PC-9 (cell line): ENCODE measurements around the gene NDUFS1. TPM values are rescaled to one million over a fixed set of nuclear protein-coding genes. Genes with fewer than 3 reads are reported as not detected.
A peak's percentile ranks its signal among the peaks of the same experiment; 100 is the strongest.
"Not testable (repeated sequence)": the region's sequence is repeated elsewhere in the genome, so short reads cannot be mapped to it uniquely, and the experiment has no call there.

ENCODE experiments used
- BruUV-seq: library from RNA; stranded (reverse); fragments of 400-500 nt; replicated peaks from 2 replicates; lab custom pipeline; 2021; lab: Mats Ljungman, UMichigan
- CTCF ChIA-PET: fragments of 300-600 bp; sonication (Branson Sonifier 250); formaldehyde crosslinking; loops from one replicate; lab custom pipeline; 2022; ENCODE audit warnings: antibody characterized with exemption; lab: Charles Lee
- POLR2A ChIA-PET: fragments of 300-600 bp; sonication (Branson Sonifier 250); formaldehyde crosslinking; loops from one replicate; lab custom pipeline; 2022; ENCODE audit warnings: antibody characterized with exemption; ENCODE audit not compliant: unreplicated experiment; lab: Charles Lee
- DNase-seq, 2 experiments: peaks; one replicate each; pipeline versions ENCODE4 v3.0.0 to v3.0.0-alpha.2; 2015 to 2022; ENCODE audit warnings: mixed read lengths in 1 of 2
- H2AFZ ChIP-seq: fragments of 200-600 bp; sonication (generic); 2 replicates; pipeline ENCODE4 v1.8.1; 2017; ENCODE audit warnings: antibody characterized with exemption
- H3F3A ChIP-seq: fragments of 200-600 bp; sonication (generic); 2 replicates; pipeline ENCODE4 v1.8.1; 2017; ENCODE audit warnings: antibody characterized with exemption, mild to moderate bottlenecking, low read depth; ENCODE audit not compliant: insufficient read depth
- H3K27ac ChIP-seq: fragments of 200-600 bp; sonication (generic); 2 replicates; pipeline ENCODE4 v1.6.1; 2016; ENCODE audit warnings: mixed run types
- H3K27me3 ChIP-seq: fragments of 200-600 bp; sonication (generic); 2 replicates; pipeline ENCODE4 v1.6.1; 2016; ENCODE audit warnings: low read depth, mixed run types; ENCODE audit not compliant: insufficient read depth
- H3K36me3 ChIP-seq: fragments of 200-600 bp; sonication (generic); 2 replicates; pipeline ENCODE4 v1.6.1; 2016; ENCODE audit warnings: low read depth, mixed run types
- H3K4me1 ChIP-seq: fragments of 200-600 bp; sonication (generic); replicated peaks from 2 replicates; pipeline ENCODE4 v1.6.1; 2016; ENCODE audit warnings: mixed run types; ENCODE audit not compliant: insufficient read depth
- H3K4me2 ChIP-seq: fragments of 200-600 bp; sonication (generic); 2 replicates; pipeline ENCODE4 v1.6.1; 2017; ENCODE audit warnings: mixed run types
- H3K4me3 ChIP-seq: fragments of 200-600 bp; sonication (generic); 2 replicates; pipeline ENCODE4 v1.6.1; 2016; ENCODE audit warnings: mixed run types
- H3K79me2 ChIP-seq: fragments of 200-600 bp; sonication (generic); 2 replicates; pipeline ENCODE4 v1.6.1; 2017; ENCODE audit warnings: low read depth, mixed run types
- H3K9me2 ChIP-seq: fragments of 200-600 bp; sonication (generic); 2 replicates; pipeline ENCODE4 v1.8.1; 2017; ENCODE audit warnings: mild to moderate bottlenecking; ENCODE audit not compliant: insufficient read depth
- H3K9me3 ChIP-seq: fragments of 200-600 bp; sonication (generic); 2 replicates; pipeline ENCODE4 v1.8.1; 2016; ENCODE audit warnings: low read depth; ENCODE audit not compliant: insufficient read depth
- H4K20me1 ChIP-seq: fragments of 200-600 bp; sonication (generic); 2 replicates; pipeline ENCODE4 v1.8.1; 2017; ENCODE audit not compliant: insufficient read depth
- CTCF ChIP-seq: fragments of 200-600 bp; sonication (generic); conservative IDR thresholded peaks from 2 replicates; pipeline ENCODE4 v1.6.1; 2017; ENCODE audit warnings: mixed run types, antibody characterized with exemption, mild to moderate bottlenecking, moderate library complexity
- EZH2 ChIP-seq: fragments of 200-600 bp; sonication (generic); IDR thresholded peaks from 2 replicates; pipeline ENCODE4 v1.8.0; 2017; ENCODE audit warnings: antibody characterized with exemption, low read depth
- intact Hi-C: fragments of 100-400 bp; cut with micrococcal nuclease; formaldehyde crosslinking; loops from one replicate; pipeline ENCODE4 v1.10.0; 2022; ENCODE audit not compliant: unreplicated experiment
- total RNA-seq: library from RNA; stranded (reverse); gene quantifications from 2 replicates; pipeline ENCODE4 v1.2.3, GENCODE V29; 2021

The NDUFS1 gene
- total RNA-seq, 1 experiment from 2014 or later, result 68.9 TPM

GRCh38 chr2:206173147-206173546 lies 13.9 kb upstream of the NDUFS1 start:
- no peaks in the 10 kb centered on the region for H3K9me2 ChIP-seq
- H2AFZ ChIP-seq, result no peak overlapping the region
- BruUV-seq, result no TSS peak
- H3K9me3 ChIP-seq, result no peaks in the 10 kb centered on the region
- no peaks in the 10 kb centered on the region for H3F3A ChIP-seq
- no peaks in the 10 kb centered on the region for H3K4me1 ChIP-seq
- no peak overlapping the region for H3K4me3 ChIP-seq
- H3K27me3 ChIP-seq, result no peaks in the 10 kb centered on the region
- ChIA-PET POLR2A (no interaction called here), CTCF (no interaction called here)
- no peak overlapping the region for H3K4me2 ChIP-seq
- TF ChIP-seq EZH2 (no peak), CTCF (no peak)
- H3K79me2 ChIP-seq, result no peaks in the 10 kb centered on the region
- DNase-seq, result no peak
- intact Hi-C loops, result no loop called here
- no peaks in the 10 kb centered on the region for H3K36me3 ChIP-seq
- H4K20me1 ChIP-seq, result no peaks in the 10 kb centered on the region
- H3K27ac ChIP-seq, result no peak overlapping the region

DNA sequence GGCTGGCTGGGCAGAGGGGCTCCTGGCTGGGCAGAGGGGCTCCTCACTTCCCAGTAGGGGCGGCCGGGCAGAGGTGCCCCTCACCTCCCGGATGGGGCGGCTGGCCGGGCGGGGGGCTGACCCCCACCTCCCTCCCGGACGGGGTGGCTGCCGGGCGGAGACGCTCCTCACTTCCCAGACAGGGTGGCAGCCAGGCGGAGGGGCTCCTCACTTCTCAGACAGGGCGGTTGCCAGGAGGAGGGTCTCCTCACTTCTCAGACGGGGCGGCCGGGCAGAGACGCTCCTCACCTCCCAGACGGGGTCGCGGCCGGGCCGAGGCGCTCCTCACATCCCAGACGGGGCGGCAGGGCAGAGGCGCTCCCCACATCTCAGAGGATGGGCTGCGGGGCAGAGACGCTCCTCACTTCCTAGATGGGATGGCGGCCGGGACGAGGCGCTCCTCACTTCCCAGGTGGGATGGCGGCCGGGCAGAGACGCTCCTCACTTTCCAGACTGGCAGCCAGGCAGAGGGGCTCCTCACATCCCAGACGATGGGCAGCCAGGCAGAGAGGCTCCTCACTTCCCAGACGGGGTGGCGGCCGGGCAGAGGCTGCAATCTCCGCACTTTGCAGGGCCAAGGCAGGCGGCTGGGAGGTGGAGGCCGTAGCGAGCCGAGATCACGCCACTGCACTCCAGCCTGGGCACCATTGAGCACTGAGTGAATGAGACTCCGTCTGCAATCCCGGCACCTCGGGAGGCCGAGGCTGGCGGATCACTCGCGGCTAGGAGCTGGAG lies 12.6 kb upstream of the NDUFS1 start:
- not testable (repeated sequence) for H3K9me2 ChIP-seq

DNA sequence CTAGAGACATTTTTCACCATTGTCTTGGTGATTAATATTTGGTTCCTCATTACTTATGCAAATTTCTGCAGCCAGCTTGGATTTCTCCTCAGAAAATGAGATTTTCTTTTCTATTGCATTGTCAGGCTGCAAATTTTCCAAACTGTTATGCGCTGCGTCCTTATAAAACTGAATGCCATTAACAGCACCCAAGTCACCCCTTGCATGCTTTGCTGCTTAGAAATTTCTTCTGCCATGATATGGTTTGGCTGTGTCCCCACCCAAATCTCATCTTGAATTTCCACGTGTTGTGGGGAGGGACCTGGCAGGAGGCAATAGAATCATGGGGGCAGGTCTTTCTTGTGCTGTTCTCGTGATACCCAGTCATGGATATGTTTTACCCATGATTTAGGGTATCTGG lies 9.0 kb upstream of the NDUFS1 start:
- intact Hi-C loops, H3K79me2 ChIP-seq, H3K9me3 ChIP-seq, H4K20me1 ChIP-seq, H3K4me1 ChIP-seq, H3F3A ChIP-seq, POLR2A ChIA-PET, H3K27me3 ChIP-seq, H3K4me2 ChIP-seq, DNase-seq, H3K36me3 ChIP-seq, H3K9me2 ChIP-seq, H3K27ac ChIP-seq, H2AFZ ChIP-seq, BruUV-seq, H3K4me3 ChIP-seq, CTCF ChIA-PET: not testable (repeated sequence)

More for the DNA sequence above, 12.6 kb upstream of the NDUFS1 start:
- intact Hi-C loops, H3K27me3 ChIP-seq, H3F3A ChIP-seq, CTCF ChIA-PET, H3K9me3 ChIP-seq, H3K4me2 ChIP-seq, H2AFZ ChIP-seq, H3K36me3 ChIP-seq, BruUV-seq, H4K20me1 ChIP-seq, H3K79me2 ChIP-seq, H3K4me3 ChIP-seq, H3K4me1 ChIP-seq, POLR2A ChIA-PET, DNase-seq, H3K27ac ChIP-seq: not testable (repeated sequence)

DNA sequence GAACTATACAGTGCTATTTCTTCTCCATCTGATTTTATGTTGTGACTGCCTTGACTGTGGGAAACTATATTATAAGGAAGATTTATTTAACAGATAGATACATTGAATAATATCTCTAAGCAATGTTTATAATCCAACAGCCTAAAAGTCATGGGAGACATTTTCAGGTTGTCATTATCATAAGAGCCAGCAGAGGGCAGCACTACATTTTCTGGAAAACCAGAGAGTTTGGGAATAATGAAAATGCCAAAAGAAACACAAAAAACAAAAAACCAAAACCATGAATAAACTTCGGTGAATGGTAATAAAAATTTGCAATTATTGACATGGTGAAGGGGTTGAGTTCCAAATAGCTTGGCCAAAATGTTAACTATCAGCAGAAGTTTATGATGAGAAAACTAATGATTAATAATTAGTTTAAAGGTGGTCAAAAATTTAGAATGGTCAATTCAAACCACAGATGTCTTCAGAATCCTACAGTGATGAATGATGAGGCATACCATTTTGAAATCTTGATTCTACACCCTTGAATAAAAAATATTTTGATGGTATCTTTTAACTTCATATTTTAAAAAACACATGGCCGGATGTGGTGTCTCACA lies 5.1 kb upstream of the NDUFS1 start:
- intact Hi-C loops, result loop anchor here (1.0 to 5.0 kb wide), 3 partner anchors 48 to 228 kb away; a partner anchor contains a TSS
- Histone ChIP-seq H3K9me2 (no peaks in the 10 kb centered on the region), H3K27me3 (no peaks in the 10 kb centered on the region), H3F3A (peaks cover 22% of the 10 kb centered on the region), H4K20me1 (no peaks in the 10 kb centered on the region; the same call in none of the 2 replicates), H3K4me2 (no peak overlapping the region), H3K9me3 (no peaks in the 10 kb centered on the region), H3K27ac (no peak overlapping the region), H3K36me3 (peaks cover 28% of the 10 kb centered on the region), H3K4me3 (no peak overlapping the region), H3K4me1 (peaks cover 9% of the 10 kb centered on the region), H2AFZ (no peak overlapping the region), H3K79me2 (peaks cover 30% of the 10 kb centered on the region)
- BruUV-seq, result no TSS peak
- ChIA-PET POLR2A (no interaction called here), CTCF (interaction anchor here (0.6 to 0.7 kb wide), 2 partner anchors 95 to 110 kb away, joined by 3 to 6 read pairs; no protein-coding TSS in a partner anchor)
- TF ChIP-seq CTCF, result peak; percentile 78
- TF ChIP-seq EZH2, result no peak
- DNase-seq, result peak in 1 of 2 experiments; percentile 20
